Right ventricle myocardium superior (tissue), 1 donor: ENCODE results near the gene MEF2C. TPM values are rescaled to one million over a fixed set of nuclear protein-coding genes. Genes with fewer than 3 reads are reported as not detected.
"Not testable (repeated sequence)": the region's sequence is repeated elsewhere in the genome, so short reads cannot be mapped to it uniquely, and the experiment has no call there.

Experiments
- ATAC-seq: fragments of 200-7000 bp; cut with Tn5 transposase; one replicate; pipeline ENCODE4 v1.9.1; 2020; ENCODE audit warnings: mild to moderate bottlenecking; ENCODE audit not compliant: poor library complexity
- DNase-seq: peaks from one replicate; pipeline ENCODE4 v3.0.0-alpha.2; 2020
- intact Hi-C: fragments of 100-400 bp; cut with DNase I; formaldehyde crosslinking; loops from one replicate; pipeline ENCODE4 v1.11.2; 2022
- long read RNA-seq: library from polyadenylated mRNA; unstranded; transcript quantifications from one replicate; pipeline ENCODE4 v2.0.0, GENCODE V29; 2021
- total RNA-seq: library from RNA; stranded (reverse); fragmentation: NEBNext Ultra II Directional; extraction: Animal tissue kit (Norgen Biotek cat#: 25700); gene quantifications from one replicate; pipeline ENCODE4 v1.2.1, GENCODE V29; 2021
- donor health status: DM: no; HTN: yes; CAD: no; lungs with severe emphysema.

Gene MEF2C
- total RNA-seq = 52.3 TPM
- long read RNA-seq, partial matches to known transcripts = 4 of 20 reads
- long read RNA-seq, other reads (novel, unspliced or antisense) = 11 of 20 reads

DNA sequence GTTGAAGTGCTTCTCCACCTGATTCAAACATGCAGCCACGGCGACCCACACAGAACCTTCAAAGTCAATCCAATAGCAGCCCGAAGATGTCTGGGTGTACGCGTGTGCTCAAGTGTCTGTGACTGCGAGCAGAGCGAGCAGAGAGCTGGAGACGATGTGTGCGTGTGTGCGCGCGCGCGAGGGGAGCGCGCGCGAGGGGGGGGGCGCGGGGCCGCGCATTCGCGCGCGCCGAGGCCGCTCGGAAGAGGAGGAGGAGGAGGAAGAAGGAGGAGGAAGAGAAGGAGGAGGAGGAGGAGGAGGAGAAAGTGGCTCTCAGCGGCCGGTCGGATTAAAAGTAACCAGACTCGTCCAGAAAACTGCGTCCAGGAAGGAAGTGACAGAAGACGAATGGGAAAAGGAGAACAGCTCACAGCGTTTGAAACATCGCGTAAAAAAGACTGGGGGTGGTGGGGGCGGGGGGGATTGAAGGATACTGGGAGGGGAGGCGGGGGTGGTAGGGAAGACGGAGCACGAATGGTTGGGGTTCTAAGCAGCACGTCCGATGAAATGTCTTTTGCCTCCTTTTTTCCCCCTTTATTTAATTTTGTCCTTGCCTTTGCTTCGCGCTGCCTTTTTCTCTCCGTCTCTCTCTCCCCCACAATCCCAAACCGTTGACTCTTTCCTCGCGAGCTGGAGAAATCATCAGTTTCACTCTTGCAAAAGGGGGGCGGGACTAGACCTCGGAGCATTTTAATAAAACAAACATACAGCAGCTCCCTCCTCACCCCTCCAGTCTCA lies at the start of gene MEF2C:
MEF2C (minus strand) TSS at position 126 of the 777 bp plus-strand sequence. CDS start 59,396 bp downstream, outside the sequence.
- ATAC-seq = peak; percentile 85
- peak; percentile 83 for DNase-seq
- intact Hi-C loops = loop anchor here (5.0 kb wide), 3 partner anchors 56 to 151 kb away; no protein-coding TSS in a partner anchor

DNA sequence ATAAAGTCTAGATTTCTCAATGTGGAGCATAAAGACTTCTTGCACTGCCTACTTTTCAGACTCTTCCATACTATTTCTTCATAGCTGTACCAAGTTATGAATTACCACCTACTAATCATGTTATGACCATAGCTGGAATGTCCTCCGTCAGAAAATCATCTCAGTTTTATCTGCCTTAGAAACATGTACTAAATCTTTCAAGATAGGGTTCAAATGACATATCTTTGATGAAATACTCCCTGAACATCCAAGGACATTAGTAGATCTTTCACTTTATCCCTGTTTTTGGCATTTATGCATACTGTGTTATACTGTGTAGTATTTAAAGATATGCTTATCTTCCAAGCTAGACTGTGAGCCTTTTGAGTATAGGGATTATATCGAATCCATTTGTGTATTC lies 49.6 kb upstream of the MEF2C start:
- DNase-seq = no peak
- no peak for ATAC-seq
- intact Hi-C loops = no loop called here

DNA sequence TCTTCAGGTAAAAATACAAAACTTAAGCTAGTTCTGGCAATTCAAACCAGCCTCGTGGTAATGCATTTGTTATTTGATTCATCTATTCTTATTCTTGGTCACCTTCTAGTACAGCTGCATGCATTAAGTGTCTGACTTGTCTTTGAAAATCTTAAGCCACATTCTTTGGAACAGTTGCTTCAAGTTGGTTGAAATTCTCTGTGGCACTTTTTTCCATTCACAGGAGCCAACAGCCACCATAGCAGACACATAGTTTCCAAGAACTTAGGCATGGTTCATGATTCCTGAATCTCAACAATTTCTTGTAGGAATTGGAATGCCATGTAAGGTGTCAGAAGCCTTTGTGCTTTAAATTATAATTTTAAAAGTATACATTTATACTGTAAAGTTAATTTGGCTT lies 47.4 kb upstream of the MEF2C start:
- intact Hi-C loops = no loop called here
- ATAC-seq (no peak), DNase-seq (no peak)

DNA sequence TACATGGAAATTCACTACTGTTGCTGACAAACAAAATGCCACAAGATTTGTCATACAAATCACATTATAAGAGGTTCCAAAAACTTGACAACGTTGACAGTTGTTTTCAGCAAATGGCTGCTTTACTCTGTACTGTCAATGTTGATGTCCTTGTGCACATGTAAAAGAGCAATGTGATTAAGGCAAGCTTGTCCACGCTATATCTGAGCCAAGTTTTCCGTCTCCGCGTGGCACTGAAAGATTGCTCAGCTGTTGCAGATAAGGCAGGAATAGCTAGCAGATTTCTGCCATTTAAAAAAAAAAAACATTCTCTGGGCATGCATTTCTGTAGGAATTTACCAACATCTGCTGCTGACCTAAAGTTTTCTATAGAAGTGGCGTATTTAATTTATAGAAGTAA lies 46.4 kb upstream of the MEF2C start:
- ATAC-seq (peak; percentile 73), DNase-seq (no peak)
- intact Hi-C loops = no loop called here

DNA sequence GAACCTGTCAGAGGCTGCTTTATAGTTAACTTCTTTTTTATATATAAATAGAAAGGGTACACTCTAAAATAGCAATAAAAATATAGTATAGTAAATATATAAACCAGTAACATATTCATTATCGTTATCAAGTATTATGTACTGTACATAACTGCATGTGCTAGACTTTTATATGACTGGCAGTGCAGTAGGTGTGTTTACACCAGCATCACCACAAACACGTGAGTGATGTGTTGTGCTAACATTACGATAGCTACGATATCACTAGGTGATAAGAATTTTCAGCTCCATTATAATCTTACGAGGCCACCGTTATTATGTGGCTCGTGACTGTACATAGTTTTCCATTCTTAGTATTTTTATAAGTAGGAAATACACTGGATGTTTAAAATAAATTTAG lies 43.8 kb upstream of the MEF2C start:
- ATAC-seq (no peak), DNase-seq (no peak)
- intact Hi-C loops = no loop called here

DNA sequence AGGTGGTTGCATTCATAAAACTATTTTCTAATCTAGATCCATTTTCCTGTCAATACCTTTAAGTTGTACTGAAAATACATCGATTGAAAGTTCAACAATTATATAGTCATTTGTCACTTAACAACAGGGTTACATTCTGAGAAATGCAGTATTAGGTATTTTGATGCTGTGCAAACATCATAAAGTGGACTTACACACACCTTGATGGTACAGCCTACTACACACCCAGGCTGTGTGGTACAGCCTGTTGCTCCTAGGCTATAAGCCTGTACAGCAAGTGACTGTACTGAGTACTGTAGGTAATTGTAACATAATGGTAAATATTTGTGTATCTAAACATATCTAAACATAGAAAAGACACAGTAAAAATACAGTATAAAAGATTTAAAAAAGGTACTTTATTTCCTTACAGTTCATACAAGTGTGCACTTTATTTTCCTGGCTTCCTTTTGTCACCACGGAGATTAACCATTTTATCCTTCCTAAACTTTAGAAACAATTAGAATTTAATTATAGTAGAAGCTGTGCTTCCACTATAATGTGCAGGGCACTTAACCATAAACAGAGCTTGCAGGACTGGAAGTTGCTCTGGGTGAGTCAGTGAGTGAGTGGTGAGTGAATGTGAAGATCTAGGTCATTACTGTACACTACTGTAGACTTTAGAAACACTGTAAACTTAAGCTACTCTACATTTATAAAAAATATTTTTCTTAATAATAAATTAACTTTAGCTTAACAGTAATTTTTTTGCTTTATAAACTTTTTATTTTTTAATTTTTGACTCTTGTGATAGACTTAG lies 42.9 kb upstream of the MEF2C start:
- DNase-seq (no peak), ATAC-seq (peak; percentile 51)
- intact Hi-C loops = no loop called here

DNA sequence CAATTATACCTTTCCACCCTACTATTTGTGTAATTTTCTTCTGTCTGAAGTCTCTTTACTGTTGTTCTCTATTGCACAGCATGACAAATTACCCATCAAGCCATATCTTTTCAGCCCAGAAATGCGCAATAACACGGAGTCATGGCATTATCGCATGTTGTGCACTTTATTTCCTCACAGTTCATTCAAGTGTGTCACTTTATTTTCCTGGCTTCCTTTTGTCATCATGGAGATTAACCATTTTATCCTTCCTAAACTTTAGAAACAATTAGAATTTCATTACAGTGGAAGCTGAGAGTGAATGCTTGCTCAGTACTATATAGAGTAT lies 41.3 kb upstream of the MEF2C start:
- no peak for ATAC-seq
- intact Hi-C loops = no loop called here
- DNase-seq = no peak

DNA sequence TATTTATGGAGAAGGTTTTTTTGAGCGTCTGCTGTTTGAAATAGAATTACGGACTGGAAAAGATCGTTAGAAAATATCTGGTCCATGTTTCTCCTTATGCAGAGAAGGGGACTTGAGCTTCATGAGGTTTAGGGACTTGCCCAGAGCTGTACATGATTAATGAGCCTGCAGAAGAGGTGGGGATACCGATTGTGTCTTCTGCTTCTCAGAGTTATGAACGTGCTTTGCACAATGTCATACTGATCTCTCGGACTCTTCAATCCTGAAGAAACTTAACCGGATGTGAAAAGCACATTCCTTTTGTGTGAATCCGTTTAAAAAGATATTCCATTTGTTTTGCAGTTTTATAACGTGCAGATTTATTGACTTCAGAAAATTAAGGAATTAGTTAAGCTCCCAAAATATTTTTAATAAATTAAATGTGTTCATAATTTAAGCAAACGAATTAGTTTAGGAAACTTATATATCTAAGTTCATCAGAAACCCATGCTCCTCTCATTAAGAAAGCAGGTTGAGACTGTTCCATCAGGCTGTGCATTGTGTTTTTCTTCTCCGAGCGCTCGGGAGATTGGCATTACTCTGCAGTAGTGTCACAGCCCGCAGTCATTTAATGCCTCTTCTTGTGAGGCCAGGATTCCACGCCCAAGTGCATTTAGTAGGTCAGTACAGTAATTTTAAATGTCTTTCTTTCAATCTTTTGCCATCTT lies 40.8 kb upstream of the MEF2C start:
- no peak for ATAC-seq
- intact Hi-C loops = no loop called here
- DNase-seq = no peak

DNA sequence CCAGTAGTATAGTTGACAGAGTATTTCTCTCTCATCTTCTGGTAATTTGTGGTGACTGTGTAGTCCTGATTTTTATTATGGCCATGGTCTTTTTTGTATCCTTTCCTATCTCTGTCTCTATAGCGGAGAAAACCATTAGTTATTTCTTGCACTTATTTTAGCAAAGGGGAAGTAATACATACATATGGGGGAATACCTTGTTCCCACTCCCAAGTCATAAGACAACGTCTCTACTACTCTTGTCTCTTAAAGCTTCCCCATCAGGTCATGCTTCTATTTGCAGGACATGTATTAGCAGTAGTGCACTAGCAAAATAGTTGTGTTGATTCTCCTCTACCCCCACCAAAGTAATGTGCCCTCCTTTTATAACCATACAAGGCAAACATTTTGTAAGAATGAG lies 29.8 kb upstream of the MEF2C start:
- DNase-seq, intact Hi-C loops, ATAC-seq: not testable (repeated sequence)

DNA sequence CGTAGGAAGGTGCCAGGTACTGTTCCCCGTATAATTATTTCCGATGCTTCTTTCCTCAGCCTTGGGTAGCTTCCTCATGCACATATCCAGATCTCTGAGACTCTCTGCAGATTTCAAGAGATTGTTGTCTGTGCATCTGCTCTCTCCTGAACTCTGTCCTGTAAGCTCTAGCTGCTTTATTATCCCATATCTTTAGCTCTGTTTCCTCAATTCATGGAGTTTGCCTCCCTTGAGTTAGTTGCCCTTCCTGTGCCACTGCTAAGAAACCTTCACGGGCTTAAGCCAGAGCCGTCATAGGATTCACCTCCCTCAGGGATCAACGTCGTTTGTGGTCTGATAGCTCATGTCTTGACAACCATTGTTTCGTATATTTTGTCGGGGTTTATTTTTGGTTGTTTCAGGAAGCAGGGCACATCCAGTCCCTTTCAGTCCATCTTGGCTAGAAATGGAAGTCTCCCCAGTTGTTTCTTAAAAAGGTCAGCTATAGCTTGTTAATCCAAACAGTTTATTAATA lies 28.1 kb upstream of the MEF2C start:
- DNase-seq, intact Hi-C loops, ATAC-seq: not testable (repeated sequence)

DNA sequence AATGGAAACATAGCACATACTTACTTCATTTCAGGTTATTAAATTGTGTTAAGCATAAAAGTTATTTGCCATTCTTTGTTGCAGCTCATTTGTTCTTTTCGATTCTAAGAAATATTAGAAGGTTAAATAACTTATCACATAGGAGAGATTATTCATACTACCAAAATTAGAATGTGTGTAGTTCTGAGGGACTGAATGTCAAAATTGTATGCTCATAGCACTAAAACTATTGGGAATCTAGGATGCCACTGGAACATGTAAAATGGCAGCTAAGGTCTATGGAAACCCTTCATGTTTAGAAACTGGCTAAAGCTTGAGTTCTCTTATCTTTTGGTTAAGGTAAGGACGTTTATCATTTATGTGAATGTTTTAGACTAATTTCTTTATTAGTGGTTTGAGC lies 21.5 kb upstream of the MEF2C start:
- DNase-seq, intact Hi-C loops, ATAC-seq: not testable (repeated sequence)

DNA sequence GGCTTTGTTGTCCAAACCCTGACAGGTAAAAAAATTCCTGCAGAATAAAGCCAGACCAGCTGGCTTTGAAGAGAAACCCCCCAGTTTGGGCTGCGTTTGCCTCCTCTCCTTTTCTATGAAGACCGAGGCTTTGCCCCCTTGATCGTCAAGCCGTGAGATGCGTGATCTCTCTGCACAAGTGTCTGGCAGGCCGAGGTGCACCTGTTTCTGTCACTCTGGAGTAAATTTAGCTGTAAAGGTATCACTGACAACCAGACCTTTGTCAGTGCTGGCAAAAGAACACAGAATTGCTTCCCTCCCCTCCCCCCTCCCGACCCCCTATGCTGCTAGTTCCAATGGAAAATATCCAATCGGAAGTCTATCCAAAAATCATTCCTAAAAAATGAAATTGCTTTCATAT lies 21.0 kb upstream of the MEF2C start:
- DNase-seq, ATAC-seq, intact Hi-C loops: not testable (repeated sequence)

DNA sequence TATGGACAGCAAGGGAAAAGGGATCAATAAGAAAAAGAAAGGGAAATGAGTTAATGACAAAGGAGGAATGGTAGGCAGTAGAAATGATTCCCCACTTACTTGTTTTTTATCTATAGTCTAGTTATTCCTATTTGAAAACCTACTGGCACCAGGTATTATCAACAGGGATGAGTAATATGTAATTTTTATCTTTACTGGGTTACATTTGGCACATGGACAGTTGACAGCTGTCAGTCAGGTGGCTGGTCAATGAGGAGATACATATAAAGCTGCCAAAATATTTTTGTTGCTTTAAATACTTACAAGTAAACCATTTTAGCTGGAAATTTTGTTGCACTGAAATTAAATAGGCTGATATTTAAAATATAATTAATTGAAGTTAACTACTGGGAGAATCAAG lies 18.1 kb upstream of the MEF2C start:
- intact Hi-C loops, ATAC-seq, DNase-seq: not testable (repeated sequence)

DNA sequence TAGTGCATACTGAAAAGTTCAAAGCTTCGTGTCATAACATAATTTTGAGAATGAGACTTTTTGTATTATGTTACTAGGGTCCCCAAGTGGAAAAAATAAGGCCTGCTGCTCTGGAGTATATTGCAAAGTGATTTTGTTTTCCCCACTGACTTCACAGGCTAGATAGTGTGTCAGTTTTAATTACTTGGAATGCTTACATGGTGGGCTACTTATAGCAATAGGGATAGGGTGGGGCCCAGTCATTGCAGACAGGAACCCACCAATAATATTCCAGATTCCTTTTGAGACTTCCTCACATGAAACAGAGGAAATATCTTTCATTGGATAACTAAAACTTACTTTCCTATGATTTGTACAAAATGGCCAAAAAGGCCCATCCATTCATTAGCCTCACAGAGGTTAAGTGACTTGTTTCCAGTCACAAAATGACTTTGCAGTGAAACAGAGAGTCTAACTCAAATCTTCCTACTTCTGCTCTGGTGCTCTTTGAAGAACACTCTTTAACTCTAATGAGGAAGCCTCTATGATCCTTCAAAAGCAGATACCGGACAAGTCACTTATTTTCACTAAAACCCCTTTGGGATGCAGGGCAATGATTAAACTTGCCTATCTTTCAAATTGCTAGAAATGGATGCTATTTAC lies 16.2 kb upstream of the MEF2C start:
- ATAC-seq = no peak
- intact Hi-C loops = no loop called here
- no peak for DNase-seq

DNA sequence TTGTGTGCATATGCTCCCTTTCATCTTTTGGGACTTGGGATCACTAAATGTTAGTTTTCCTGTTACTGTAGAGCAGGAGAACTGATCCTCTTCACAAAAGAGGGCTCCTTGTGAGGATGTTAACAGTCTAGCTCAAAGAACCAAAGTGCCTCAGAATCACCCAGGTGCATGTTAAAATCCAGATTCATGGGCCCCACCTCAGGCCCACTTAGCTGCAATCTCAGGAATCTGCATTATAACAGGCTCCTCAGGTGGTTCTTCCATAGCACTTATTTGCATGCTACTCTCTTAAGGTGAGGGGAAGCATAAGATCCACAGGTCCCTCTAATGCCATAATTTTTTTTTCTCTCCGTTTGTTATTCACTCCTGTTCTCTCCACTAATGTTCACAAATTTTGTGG lies 14.8 kb upstream of the MEF2C start:
- no peak for ATAC-seq
- DNase-seq = no peak
- intact Hi-C loops = no loop called here

DNA sequence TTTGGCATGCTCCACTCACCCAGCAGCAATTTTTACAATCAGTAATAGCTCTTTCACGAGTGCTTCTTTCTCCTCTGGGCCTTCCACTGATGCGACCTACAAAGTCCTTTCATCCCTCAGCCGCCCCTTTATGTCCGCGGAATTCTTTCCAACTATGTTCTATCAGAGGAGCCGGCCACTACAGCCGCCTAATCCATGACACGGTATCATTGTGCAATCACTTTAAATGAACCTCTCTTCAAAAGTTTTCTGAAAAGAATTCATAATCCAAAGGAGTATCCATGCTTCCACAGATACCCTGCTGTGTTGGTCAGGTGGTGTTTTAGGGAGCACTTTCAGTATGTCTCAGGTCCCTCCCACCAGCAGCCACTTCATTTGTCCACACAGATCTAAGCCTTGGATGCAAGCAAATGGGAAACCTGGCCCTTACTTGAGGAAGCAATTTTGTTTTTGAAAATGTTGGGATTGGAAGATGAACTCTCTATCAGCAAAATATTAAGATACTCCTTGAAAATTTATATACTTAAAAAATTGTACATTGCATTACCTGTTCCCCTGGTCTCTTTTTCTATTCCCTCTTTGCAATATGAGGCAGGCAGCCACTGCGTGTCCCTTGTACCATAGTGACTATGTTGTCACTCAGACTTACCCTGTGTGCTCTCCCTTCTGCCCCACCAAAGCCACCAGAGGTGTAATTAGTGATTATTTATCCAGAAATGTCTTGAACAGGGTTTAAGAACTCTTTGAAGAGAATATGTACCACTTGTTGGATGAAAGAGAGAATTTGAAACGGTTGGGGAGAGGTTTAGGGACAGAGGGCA lies 12.9 kb upstream of the MEF2C start:
- DNase-seq = no peak
- intact Hi-C loops = no loop called here
- ATAC-seq = no peak

DNA sequence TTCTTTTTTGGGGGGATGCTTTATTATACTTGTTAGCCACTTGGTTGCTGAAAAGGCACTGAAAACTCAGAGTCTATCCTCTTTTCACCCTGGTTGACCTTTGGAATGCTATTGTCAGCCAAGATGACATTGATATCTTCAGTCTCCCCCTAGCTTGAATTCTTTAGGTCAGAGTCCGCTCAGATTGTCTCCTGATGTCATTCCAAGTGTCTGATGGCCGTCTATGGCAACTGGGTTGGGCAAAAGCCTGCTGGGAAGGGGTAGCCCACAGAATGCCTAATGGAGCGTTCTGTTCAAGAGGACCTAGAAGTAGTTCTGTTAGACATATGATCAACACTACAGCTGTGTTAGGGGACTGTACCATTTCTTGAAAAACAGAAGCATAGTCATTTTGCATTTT lies 9.7 kb upstream of the MEF2C start:
- no peak for ATAC-seq
- DNase-seq = no peak
- intact Hi-C loops = no loop called here
